HG02623 (cell line): Measurements from ENCODE around the gene PIGBOS1.

Experiments used
- ATAC-seq: cut with Tn5 transposase; IDR thresholded peaks from one replicate; pipeline ENCODE4 v1.9.1; 2021; ENCODE audit warnings: moderate library complexity; ENCODE audit not compliant: unreplicated experiment

Gene PIGBOS1

GRCh38 chr15:55268176-55268695 lies 50.7 kb downstream of the PIGBOS1 start:
- no peak for ATAC-seq

GRCh38 chr15:55267401-55268175 lies 51.3 kb downstream of the PIGBOS1 start:
- peak; percentile 96 for ATAC-seq
